Measurements from ENCODE around the gene B4GALNT3. TPM values are rescaled to one million over a fixed set of nuclear protein-coding genes. Genes with fewer than 3 reads are reported as not detected.
"Not testable (repeated sequence)": the region's sequence is repeated elsewhere in the genome, so short reads cannot be mapped to it uniquely, and the experiment has no call there.

B4GALNT3 gene
- total RNA-seq, 1 donor from 2014 or later: 67.0 TPM

- DNase-seq (ENCODE audit: low spot score, unreplicated experiment): no peak
- peaks cover 3% of the 10 kb centered on the region for H3K9me3 Mint-ChIP-seq (ENCODE audit: low read depth)
- no peaks in the 10 kb centered on the region for H3K36me3 Mint-ChIP-seq (ENCODE audit: insufficient read depth)
- no peak overlapping the region for H3K27ac Mint-ChIP-seq
- peaks cover 37% of the 10 kb centered on the region for H3K4me1 Mint-ChIP-seq (ENCODE audit: low read depth)
- peaks cover 17% of the 10 kb centered on the region for H3K27me3 Mint-ChIP-seq
- TF ChIP-seq CTCF (IDR thresholded peaks at IDR 0.05; ENCODE audit: unreplicated experiment): no peak
- H3K4me3 Mint-ChIP-seq (ENCODE audit: low read depth): no peak overlapping the region
Measured at GRCh38 chr12:575129-575502, 115.4 kb downstream of the B4GALNT3 start.

- Mint-ChIP-seq H3K27me3 (peaks cover 21% of the 10 kb centered on the region), H3K27ac (no peak overlapping the region), H3K4me3 (ENCODE audit: low read depth) (no peak overlapping the region), H3K36me3 (ENCODE audit: insufficient read depth) (no peaks in the 10 kb centered on the region), H3K4me1 (ENCODE audit: low read depth) (peaks cover 33% of the 10 kb centered on the region), H3K9me3 (ENCODE audit: low read depth) (peaks cover 3% of the 10 kb centered on the region)
- DNase-seq (ENCODE audit: low spot score, unreplicated experiment): peak; percentile 91
- TF ChIP-seq CTCF (IDR thresholded peaks at IDR 0.05; ENCODE audit: unreplicated experiment): peak; percentile 100
Measured at GRCh38 chr12:575948-576614, 116.3 kb downstream of the B4GALNT3 start.

GRCh38 chr12:576615-577110 lies 116.9 kb downstream of the B4GALNT3 start:
- H3K9me3 Mint-ChIP-seq (ENCODE audit: low read depth): peaks cover 3% of the 10 kb centered on the region
- H3K27ac Mint-ChIP-seq: no peak overlapping the region
- no peak for DNase-seq (ENCODE audit: low spot score, unreplicated experiment)
- peaks cover 21% of the 10 kb centered on the region for H3K27me3 Mint-ChIP-seq
- TF ChIP-seq CTCF (IDR thresholded peaks at IDR 0.05; ENCODE audit: unreplicated experiment): no peak
- H3K36me3 Mint-ChIP-seq (ENCODE audit: insufficient read depth): no peaks in the 10 kb centered on the region
- H3K4me1 Mint-ChIP-seq (ENCODE audit: low read depth): peaks cover 27% of the 10 kb centered on the region
- no peak overlapping the region for H3K4me3 Mint-ChIP-seq (ENCODE audit: low read depth)

- not testable (repeated sequence) for H3K4me3 Mint-ChIP-seq (ENCODE audit: low read depth); H3K36me3 Mint-ChIP-seq (ENCODE audit: insufficient read depth); H3K9me3 Mint-ChIP-seq (ENCODE audit: low read depth); DNase-seq (ENCODE audit: low spot score, unreplicated experiment)
- Mint-ChIP-seq H3K4me1 (ENCODE audit: low read depth) (peaks cover 20% of the 10 kb centered on the region), H3K27me3 (peaks cover 21% of the 10 kb centered on the region), H3K27ac (peak overlapping the region; percentile 76)
Measured at GRCh38 chr12:577994-578747, 118.4 kb downstream of the B4GALNT3 start.

- no peak for DNase-seq (ENCODE audit: low spot score, unreplicated experiment)
- Mint-ChIP-seq H3K27ac (peak overlapping the region; percentile 10), H3K27me3 (peaks cover 21% of the 10 kb centered on the region), H3K4me3 (ENCODE audit: low read depth) (no peak overlapping the region), H3K4me1 (ENCODE audit: low read depth) (peaks cover 22% of the 10 kb centered on the region), H3K9me3 (ENCODE audit: low read depth) (peaks cover 3% of the 10 kb centered on the region), H3K36me3 (ENCODE audit: insufficient read depth) (no peaks in the 10 kb centered on the region)
- no peak for TF ChIP-seq CTCF (IDR thresholded peaks at IDR 0.05; ENCODE audit: unreplicated experiment)
Measured at GRCh38 chr12:578748-579419, 119.1 kb downstream of the B4GALNT3 start.
